Activated CD8-positive, alpha-beta memory T cell treated with anti-CD3 and anti-CD28 coated beads for 24 hours (primary cell): ENCODE measurements around the gene FAM151A.

Experiments
- DNase-seq: peaks from one replicate; pipeline ENCODE4 v3.0.0-alpha.2; 2020

Gene FAM151A

DNA sequence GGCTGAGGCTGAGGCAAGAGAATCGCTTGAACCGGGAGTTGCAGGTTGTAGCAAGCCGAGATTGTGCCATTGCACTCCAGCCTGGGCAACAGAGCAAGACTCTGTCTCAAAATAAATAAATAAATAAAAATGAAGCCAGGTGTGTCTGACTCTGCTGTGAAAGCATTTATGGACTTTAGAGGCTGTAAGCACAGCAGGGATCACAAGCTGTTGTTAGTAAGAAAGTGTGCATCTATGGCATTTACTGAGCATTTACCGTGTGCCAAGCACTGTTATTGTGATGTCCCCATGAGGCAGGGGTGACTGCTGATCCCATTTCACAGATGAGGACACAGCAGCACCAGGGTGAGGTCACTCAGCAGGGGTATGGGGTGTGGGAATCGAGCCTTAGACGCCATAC lies 20.1 kb downstream of the FAM151A start:
- DNase-seq: no peak

DNA sequence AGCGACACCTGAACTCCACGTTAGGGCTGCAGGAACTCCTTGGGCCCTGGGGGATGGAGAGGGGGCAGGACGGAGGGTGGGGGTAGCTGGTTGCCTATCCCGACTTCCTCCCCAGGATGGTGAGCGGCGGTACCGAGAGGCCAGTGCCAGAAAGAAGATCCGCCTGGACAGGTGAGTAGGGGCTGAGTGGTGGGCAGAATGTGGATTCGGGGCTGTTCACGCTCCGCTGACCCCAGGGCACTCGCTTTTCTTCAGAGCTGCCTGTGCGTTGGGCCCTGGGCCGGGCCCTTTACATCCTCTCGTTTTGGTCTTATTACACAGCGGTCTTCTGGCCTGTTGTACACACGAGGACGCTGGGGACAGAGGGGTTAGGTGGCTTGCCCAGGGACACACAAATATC lies 20.8 kb downstream of the FAM151A start:
- no peak for DNase-seq

DNA sequence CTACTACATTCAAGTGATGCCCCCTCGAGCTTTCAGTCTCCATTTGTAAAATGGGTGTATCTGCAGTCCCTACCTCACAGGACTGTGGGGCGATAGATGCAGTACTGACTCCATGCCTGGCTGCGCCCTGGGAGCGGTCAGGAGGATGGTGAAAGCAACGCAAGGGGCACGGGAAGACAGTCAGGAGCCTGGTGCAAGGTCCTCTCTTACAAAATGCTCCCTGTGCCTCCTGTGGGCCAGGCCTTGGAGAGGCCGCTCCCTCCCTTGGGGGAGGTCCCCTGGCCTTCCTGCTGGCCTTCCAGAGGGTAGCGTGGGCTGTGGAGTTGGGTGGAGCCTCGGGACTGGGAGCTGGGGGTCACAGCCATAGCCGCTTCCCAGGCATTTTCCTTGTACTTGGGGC lies 21.6 kb downstream of the FAM151A start:
- no peak for DNase-seq

DNA sequence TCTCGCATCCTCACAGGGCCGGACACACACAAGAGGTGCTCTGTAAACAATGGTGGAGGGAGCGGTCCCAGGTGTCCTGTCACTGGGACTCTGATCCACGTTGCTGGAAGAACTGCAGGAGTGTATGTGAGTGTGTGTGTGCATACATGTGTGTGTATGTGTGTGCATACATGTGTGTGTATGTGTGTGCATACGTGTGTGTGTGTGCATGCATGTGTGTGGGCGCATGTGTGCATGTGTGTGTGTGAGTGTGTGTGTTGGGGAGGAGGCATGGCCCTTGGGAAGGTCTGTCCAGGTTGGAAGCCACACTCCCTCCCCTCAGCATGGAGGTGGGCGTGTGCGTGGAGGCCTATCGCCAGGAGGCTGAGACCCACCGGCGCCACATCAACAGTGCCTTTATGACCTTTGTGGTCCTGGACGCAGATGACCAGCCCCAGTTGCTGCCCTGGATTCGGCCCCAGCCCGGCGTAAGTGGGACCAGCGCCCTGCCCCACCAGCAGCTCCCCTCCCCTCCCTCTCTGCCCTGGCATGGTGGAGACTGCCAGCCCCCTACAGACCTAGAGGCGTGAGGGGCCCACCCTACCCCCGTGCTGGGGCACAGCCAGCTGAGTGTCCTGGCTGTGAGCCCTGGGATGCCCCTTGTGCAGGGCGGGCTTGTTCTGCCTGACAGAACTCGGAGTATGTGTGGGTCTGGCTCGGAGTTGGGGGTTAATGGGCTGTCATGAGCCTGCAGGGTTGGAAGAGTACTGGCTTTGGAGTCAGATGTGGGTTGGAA lies 22.2 kb downstream of the FAM151A start:
- no peak for DNase-seq

DNA sequence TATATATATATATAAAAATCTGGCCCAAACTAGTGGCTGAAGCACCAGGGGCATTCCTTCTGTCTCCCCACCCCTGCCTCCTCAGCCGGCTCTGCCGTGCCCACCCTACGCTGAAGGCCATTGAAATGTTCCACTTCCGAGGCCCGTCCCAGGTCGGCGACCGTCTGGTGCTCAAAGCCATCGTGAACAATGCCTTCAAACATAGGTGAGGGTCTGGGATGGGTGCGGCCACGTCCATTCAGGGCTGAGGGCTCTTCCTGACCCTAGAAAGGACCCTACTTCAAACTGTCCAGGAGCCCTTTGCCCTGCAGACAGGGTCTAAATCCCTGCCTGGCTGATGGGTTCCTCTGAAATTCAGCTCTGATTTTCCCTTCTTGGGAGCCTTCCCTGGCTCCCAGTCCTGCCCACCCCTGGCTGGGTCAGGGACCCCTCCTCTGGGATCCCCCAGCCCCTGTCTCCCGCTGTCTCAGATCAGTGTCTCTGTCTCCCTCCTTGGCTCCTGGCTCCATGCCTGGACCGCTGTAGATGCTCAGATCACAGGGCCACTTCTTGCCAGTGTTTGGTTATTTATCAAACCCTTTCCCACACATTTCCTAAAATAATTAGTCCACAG lies 24.0 kb downstream of the FAM151A start:
- DNase-seq: no peak

DNA sequence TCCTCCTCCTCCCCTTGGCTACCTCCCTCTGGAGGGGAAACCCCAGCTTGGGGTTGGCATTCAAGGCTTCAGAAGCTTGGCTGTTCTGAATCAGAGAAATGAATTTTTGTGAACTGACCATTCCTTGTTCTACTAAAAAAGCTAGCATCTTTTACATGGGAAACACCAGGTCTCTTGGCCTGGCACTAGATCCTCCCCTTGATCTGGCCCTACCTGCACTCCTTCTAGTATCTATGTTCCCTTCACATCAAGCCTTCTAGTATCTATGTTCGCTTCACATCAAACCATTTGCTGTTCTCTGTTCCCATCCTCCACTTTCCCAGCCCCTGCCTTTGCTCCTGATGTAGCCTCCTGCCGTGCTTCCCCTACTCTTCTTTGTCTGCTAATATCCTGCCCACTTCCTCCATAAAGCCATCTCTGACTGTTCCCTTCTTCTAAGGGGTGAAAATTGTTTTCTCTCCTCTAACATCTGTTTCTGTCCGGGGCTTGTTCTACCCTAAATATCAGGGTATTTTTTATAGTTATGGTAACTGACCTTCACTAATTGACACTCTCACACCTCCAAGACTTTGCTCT lies 25.8 kb downstream of the FAM151A start:
- DNase-seq: no peak

DNA sequence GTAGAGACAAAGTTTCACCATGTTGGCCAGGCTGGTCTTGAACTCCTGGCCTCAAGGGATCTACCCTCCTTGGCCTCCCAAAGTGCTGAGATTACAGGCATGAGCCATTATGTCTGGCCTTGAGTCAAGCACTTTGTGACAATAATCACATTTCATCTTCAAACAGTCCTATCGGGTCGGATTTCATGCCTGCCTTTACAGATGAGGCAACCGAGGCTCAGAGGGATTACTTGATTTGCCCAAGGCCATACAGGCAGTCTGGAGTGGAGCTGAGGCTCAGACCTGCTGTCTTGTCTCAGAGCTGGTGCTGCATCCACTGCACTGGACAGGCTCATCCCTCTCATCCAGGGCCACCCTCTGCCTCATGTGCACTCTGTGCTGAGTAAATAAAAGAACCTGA lies 26.6 kb downstream of the FAM151A start:
- no peak for DNase-seq

DNA sequence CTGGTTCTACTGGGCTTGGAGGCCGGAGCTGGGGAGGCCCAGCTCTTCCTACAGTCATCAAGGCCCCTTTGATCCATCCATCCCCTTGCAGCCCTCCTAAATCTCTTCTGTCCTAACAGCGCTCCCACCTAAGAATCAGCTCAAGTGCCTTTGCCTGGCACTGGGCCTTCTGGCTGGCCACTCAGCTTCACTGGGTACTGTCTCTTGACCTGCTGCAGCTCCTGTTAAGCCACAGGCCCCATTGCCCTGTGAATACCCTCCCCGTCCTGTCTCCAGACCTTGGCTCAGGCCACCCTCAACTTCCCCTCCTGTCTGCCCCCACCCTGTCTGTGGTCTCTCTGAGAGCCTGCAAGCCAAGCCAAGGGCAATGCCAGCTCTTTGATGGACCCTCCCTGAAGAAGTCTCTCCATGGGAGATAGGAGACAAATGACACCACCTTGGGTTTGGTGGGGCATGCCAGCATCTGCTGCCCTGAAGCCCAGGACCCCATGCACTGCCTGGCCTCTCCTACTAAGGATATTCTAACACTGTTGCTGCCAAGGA lies 27.3 kb downstream of the FAM151A start:
- no peak for DNase-seq

DNA sequence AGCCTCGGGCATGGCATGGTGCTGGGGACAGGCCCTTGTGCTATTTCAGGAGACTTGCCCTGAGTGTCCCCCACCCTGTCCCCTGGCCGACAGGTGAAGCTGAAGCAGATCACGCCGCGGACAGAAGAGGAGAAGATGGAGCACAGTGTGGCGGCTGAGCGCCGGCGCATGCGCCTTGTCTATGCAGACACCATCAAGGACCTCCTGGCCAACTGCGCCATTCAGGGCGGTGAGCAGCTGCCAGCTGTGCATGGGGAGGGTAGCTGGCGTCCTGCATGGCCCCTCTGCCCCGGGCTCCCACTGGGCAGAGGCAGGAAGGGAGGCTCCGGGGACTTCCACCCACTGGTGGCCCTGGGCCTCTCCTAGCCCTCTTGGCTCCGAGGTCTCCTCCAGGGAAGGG lies 28.9 kb downstream of the FAM151A start:
- DNase-seq: no peak

DNA sequence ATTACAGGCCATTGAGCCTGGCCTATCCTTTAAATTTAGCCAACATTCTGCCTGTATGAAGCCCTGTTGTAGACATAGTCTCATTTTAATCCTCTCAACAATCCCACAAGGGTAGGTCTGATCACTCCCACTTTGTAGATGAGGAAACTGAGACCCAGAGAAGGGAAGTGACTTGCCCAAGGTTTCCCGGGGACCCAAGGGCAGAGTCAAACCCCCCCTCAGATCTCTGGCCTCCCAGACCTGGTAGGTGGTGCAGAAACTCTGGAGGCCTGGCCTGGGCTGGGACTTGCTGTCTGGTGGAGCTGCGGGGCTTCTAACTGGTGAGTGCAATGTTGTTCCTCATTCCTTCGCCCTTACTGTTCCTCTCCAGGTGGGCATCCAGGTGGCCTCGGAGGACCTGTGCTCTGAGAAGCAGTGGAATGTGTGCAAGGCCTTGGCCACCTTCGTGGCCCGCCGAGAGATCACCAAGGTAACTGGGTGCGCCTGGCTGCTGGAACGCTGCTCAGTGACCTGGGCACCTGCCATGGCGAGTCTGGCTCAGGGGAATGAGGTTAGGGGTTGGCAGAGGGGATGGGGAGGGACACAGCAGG lies 29.7 kb downstream of the FAM151A start:
- no peak for DNase-seq

DNA sequence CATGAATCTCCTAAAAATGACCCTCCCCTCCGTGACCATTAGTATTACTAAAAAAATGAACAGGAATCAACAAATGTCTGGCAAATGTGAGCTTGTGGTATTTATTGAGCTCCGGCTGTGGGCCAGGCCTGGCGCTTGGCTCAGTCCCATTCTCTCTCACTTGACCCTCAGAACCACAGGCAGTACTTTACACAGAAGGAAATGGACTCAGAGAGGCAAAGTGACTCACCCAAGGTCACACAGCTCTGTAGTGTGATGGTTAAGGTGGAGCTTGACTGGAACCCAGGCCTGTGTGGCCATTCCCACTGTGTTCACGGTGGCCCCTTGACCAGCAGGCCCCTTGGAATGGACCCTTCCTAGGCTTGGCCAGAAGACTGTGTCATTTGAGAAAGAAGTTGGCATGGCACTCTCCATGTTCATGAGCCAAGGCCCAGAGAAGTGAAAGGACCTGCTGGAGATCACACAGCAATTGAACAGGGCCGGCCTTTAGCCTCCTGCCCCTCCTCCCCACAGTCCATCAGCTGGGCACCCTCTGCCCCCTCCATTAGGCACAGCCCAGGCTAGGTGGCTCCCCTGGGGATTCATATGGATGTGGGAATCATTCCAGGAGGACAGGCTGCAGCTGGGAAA lies 32.1 kb downstream of the FAM151A start:
- no peak for DNase-seq

DNA sequence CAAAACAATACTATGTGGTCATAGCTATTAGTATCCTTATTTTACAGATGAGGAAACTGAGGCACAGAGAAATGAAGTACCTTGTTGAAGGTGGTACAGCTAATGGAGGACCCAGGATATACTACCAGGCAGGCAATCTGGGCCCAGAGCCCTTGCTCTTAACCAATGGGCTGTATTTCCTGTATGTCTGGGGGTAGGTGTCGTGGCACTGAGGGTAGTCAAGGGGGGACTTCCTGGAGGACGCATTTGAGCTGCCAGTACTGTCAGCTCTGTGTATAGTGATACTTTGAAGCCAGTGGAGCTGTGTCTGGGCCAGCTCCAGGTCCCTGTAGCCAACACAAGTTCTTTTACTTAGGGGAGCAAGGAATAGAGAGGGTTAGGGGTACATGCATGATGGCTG lies 34.9 kb downstream of the FAM151A start:
- no peak for DNase-seq

DNA sequence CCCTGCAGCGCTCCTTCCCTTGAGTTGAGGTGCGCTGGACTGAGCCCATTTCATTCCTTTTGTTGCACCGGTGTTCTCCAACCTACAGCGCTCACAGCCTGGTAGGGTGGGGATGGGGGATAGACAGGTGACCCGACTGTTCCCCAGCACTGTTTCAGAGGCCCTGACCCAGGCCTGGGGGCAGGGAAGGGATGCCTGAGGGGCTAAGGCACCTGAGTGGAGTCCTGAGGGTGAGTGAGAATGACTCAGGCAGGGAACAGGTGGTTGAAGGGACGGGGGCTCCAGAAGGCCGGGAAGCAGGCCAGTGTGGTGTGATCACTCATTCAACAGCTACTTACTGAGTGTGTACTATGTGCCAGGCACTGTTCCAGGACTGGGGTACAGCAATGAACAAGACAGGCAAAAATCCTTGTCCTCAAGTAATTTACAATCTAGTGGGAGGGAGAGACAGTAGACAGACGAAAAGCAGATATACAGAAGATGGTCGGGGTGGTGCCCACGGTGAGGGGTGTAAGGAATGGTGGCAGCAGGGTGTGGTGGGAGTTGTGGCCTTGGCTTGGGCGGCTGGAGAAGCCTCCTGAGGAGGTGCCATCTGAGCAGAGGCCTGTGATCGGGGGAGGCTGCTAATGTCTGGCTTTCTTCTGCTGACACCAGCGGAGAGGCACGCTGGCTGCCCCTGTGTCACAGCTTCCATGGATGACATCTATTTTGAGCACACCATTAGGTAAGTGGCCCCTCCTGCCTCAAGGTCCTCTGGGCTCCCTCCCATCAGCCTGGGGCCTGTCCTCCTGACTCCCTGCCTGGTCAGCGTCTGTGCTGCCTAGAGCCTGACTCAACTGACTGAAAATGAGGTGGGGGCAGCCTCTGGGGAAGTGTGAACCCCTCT lies 37.9 kb downstream of the FAM151A start:
- no peak for DNase-seq

DNA sequence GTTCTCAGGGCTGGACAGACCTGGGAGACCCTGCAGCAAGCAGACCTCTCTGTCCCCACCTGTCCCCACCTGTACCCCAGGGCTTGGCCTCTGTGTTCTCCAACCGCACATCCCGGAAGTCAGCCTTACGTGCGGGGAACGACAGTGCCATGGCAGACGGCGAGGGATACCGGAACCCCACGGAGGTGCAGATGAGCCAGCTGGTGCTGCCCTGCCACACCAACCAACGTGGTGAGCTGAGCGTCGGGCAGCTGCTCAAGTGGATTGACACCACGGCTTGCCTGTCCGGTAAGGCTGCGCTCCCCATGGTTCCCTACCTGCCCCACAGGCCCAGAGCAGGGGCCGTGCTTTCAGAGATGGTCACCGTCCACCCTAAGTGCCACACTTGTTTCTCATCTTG lies 38.8 kb downstream of the FAM151A start:
- DNase-seq: no peak

DNA sequence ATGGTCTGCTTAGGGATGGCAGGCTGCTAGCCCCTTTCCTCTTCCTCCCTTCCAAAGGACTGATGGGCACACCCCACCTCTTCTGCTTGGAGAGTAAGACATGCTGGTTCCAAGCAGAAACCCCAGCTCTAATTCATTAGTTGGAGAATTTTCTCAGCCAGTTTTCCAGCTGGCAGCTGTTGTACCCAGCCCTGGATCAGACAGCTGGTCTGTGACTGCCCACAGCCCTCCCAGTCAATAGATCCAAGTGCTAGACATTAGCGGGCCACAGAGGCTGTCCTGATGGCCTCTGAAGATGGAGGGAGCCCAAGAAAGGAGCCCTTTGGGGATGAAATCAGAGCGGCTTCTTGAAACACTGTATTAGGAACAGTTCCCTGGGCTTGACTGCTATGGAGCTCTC lies 39.5 kb downstream of the FAM151A start:
- no peak for DNase-seq

DNA sequence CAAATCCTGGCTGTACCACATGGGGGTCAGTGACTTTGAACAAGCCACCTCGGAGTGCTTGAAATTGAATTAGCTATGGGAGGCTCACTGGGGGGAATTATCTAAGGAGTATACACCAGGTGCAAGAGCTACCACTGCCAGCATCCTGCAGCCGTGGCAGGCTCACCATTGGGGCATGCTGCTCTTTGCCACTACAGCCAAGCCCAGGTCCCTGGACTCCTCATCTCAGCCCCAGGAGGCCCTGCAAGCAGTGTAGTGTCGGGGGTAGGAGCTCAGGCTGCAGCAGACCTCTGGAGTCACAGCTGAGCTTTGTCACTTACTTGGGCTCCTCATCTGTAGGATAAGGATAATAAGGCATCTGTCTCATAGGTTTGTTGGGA lies 40.0 kb downstream of the FAM151A start:
- no peak for DNase-seq

DNA sequence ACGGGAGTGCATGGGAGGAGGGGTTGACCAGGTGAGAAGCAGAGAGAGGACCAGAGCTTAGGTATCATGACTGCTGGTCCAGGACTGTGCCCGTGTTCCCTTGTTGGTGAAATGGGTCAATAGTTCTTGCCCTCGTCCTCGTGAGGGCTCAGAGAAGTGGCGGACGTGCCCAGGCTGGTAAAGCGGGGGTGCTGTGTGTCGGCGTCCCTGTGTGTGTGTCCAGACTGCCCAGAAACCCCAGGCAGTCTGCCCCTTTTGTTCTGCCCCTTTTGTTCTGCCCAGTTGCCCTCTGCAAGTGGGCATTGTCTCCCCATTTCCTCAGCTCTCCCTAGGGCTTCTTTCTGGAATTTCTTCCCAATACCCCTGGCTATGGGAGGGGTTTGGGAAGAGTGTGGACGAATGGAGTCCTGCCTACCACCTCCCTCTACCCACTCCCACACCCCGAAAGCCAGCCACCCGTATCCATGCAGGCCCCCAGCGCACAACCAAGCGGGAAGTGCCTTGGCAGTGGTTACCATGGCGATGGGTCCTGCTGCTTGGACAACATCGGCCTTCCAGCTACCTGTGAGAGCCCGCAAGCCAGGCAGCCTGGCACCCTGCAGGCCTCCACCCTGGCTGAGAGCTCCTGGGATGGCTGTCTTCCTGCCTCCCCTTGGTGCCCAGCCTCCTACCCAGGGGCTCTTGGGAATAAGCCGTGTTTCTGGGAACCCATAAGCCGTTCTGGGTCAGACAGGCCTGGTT lies 40.6 kb downstream of the FAM151A start:
- DNase-seq: no peak

DNA sequence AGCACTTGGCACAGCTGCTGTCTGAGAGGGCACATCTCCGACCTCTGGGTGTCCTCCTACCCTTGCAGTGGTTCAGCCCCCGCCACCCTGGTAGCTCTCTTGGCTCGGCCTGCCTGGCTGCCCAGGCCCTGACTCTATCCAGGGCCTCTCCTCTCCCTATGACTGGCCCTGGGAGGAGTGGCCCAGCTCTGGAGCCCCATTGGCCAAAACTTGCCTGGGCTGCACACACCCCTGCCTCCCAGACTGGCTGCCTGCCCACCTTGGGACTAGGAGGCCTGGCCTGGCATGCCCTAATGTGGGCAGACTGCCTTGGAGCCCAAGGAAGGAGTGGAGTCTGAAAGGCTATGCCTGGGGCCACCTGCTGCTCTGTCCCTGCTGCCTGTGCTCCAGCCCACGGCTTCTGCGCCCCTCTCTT lies 41.7 kb downstream of the FAM151A start:
- DNase-seq: no peak

DNA sequence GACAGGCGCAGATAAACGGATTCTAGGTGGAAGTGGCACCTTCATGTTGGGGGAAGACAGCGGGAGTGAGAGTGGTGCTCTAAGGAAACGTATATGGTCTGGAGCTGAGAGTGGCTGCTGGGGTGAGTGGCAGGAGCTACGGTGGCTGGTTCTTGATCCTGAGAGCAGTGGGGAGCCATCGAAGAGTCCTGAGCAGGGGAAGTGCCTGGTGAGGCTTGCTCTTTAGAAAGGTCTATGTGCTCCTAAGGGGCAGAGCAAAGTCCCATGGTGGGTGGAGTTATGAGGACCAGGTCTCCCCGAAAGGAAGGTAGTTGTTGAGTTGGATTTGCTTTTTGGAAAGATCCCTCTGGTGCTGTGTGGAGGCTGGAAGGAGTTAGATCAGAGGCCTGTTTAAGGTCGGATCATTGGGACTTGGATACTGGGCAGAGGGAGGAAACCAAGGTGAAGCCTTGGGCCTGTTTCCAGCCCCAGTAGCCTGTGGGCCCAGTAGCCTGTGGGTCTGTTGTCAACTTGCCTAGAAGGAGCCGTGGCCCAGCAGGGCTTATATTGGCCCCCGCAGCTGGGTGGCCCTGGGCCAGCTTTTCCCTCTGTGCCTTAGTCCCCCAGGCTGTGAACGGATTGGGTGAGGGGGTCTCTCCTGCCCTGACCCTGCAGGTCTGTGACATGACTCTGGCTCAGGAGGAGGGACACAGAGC lies 42.3 kb downstream of the FAM151A start:
- no peak for DNase-seq

DNA sequence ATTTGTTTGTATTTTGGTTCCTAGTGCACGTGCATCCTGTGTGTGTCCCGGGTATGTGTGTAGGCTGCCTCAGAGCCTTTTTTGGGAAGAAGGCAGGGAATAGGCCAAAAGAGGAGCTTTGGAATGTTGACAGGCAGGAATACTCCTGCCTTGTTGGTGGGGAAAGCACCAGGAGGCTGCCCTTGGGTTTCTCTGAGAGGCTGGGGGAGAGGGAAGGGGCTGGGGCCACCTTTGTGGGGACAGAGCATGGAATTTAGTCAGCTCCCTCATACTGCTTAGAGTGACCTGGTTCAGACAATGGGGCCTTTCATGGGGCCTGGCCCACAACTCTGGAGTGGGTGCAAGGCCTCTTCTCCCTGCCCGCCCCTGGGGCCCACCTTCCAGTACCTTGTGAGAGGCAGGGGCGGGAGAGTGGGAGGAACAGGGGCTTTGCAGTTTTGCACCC lies 44.0 kb downstream of the FAM151A start:
- DNase-seq: no peak

DNA sequence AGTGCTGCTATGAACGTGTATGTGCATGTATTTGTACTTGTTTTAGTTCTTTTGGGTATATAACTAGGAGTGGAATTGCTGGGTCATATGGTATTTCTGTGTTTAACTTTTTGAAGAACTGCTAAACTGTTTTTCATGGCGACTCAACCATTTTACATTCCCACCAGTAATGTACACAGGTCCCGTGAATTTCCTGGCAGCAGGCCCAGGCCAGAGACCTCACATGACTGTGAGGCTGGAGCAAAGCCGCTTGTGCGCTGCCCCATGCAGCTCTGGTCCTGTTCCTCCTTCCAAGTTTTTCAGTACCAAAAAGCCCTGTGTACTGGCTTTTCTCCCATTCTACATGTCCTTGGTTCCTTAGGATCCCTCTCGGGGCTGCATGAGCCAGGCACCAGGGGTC lies 45.7 kb downstream of the FAM151A start:
- DNase-seq: no peak
